H9 (cell line): ENCODE data around the gene LRRC61. TPM values are rescaled to one million over a fixed set of nuclear protein-coding genes. Genes with fewer than 3 reads are reported as not detected.

Source experiments
- DNase-seq: peaks from one replicate; pipeline ENCODE4 v3.0.0-alpha.2; 2017
- H2AFZ ChIP-seq: one replicate; pipeline ENCODE4 v1.6.1; 2013; ENCODE audit warnings: mild to moderate bottlenecking, low read length, control low read depth, moderate library complexity
- H2AK5ac ChIP-seq: 2 replicates; pipeline ENCODE4 v1.6.1; 2013; ENCODE audit warnings: low read length, control low read depth, mixed read lengths; ENCODE audit not compliant: insufficient read length
- H2BK120ac ChIP-seq: one replicate; pipeline ENCODE4 v1.6.1; 2013; ENCODE audit warnings: low read depth, mild to moderate bottlenecking, low read length, control low read depth, inconsistent platforms; ENCODE audit not compliant: poor library complexity, severe bottlenecking
- H2BK12ac ChIP-seq: 2 replicates; pipeline ENCODE4 v1.6.1; 2013; ENCODE audit warnings: low read length, control low read depth, mixed read lengths, low read depth; ENCODE audit not compliant: insufficient read length
- H2BK15ac ChIP-seq: 2 replicates; pipeline ENCODE4 v1.6.1; 2013; ENCODE audit warnings: low read depth, low read length, control low read depth
- H2BK20ac ChIP-seq: one replicate; pipeline ENCODE4 v1.6.1; 2013; ENCODE audit warnings: low read depth, mild to moderate bottlenecking, low read length, control low read depth, inconsistent platforms; ENCODE audit not compliant: poor library complexity, severe bottlenecking
- H2BK5ac ChIP-seq: 2 replicates; pipeline ENCODE4 v1.6.1; 2013; ENCODE audit warnings: low read length, control low read depth, mixed read lengths; ENCODE audit not compliant: insufficient read length
- H3K14ac ChIP-seq: 2 replicates; pipeline ENCODE4 v1.6.1; 2013; ENCODE audit warnings: low read length, control low read depth; ENCODE audit not compliant: insufficient read depth
- H3K18ac ChIP-seq: 2 replicates; pipeline ENCODE4 v1.6.1; 2013; ENCODE audit warnings: low read depth, mild to moderate bottlenecking, mixed read lengths, low read length, control low read depth; ENCODE audit not compliant: insufficient read length
- H3K23ac ChIP-seq: 2 replicates; pipeline ENCODE4 v1.6.1; 2013; ENCODE audit warnings: low read length, control low read depth, mixed read lengths, low read depth; ENCODE audit not compliant: insufficient read length
- H3K23me2 ChIP-seq: 2 replicates; pipeline ENCODE4 v1.6.1; 2013; ENCODE audit warnings: low read depth, mild to moderate bottlenecking, mixed read lengths, low read length, control low read depth; ENCODE audit not compliant: insufficient read length, poor library complexity, severe bottlenecking
- H3K27ac ChIP-seq: 2 replicates; pipeline ENCODE4 v1.5.1; 2013; ENCODE audit warnings: low read length, control low read depth, mixed read lengths, low read depth; ENCODE audit not compliant: insufficient read length
- H3K27me3 ChIP-seq: 2 replicates; pipeline ENCODE4 v1.6.1; 2013; ENCODE audit warnings: low read length, control low read depth, inconsistent platforms; ENCODE audit not compliant: insufficient read depth
- H3K4ac ChIP-seq: 2 replicates; pipeline ENCODE4 v1.6.1; 2013; ENCODE audit warnings: low read depth, mild to moderate bottlenecking, control low read depth, inconsistent platforms, low read length, moderate library complexity
- H3K4me1 ChIP-seq: 2 replicates; pipeline ENCODE4 v1.6.1; 2013; ENCODE audit warnings: low read length, control low read depth, inconsistent platforms; ENCODE audit not compliant: insufficient read depth
- H3K4me2 ChIP-seq: 2 replicates; pipeline ENCODE4 v1.6.1; 2013; ENCODE audit warnings: low read length, control low read depth, mixed read lengths; ENCODE audit not compliant: insufficient read length, insufficient read depth
- H3K56ac ChIP-seq: 2 replicates; pipeline ENCODE4 v1.6.1; 2013; ENCODE audit warnings: low read depth, mild to moderate bottlenecking, mixed read lengths, low read length, control low read depth; ENCODE audit not compliant: insufficient read length
- H3K79me1 ChIP-seq: 2 replicates; pipeline ENCODE4 v1.6.1; 2013; ENCODE audit warnings: low read depth, mild to moderate bottlenecking, moderate library complexity, low read length, control low read depth, inconsistent platforms; ENCODE audit not compliant: insufficient read depth, poor library complexity, severe bottlenecking
- H3K79me2 ChIP-seq: 2 replicates; pipeline ENCODE4 v1.6.1; 2013; ENCODE audit warnings: low read length, control low read depth, inconsistent platforms; ENCODE audit not compliant: insufficient read depth
- H3K9ac ChIP-seq: 2 replicates; pipeline ENCODE4 v1.6.1; 2013; ENCODE audit warnings: low read length, control low read depth, mixed read lengths; ENCODE audit not compliant: insufficient read length; ENCODE audit errors: extremely low read depth
- H3K9me3 ChIP-seq: one replicate; pipeline ENCODE4 v1.6.1; 2013; ENCODE audit warnings: low read depth, low read length, inconsistent platforms; ENCODE audit not compliant: control insufficient read depth
- H3T11ph ChIP-seq: one replicate; pipeline ENCODE4 v1.6.1; 2013; ENCODE audit warnings: mild to moderate bottlenecking, low read length, control low read depth, inconsistent platforms
- H4K20me1 ChIP-seq: one replicate; pipeline ENCODE4 v1.6.1; 2013; ENCODE audit not compliant: control insufficient read depth, insufficient read length, insufficient read depth
- H4K5ac ChIP-seq: 2 replicates; pipeline ENCODE4 v1.6.1; 2013; ENCODE audit warnings: low read depth, mild to moderate bottlenecking, mixed read lengths, low read length, control low read depth; ENCODE audit not compliant: insufficient read length
- H4K8ac ChIP-seq: replicated peaks from 2 replicates; pipeline ENCODE4 v1.6.1; 2013; ENCODE audit warnings: low read length, control low read depth, mixed read lengths, low read depth; ENCODE audit not compliant: insufficient read length
- H4K91ac ChIP-seq: 2 replicates; pipeline ENCODE4 v1.6.1; 2013; ENCODE audit warnings: low read depth, mild to moderate bottlenecking, moderate library complexity, mixed read lengths, low read length, control low read depth; ENCODE audit not compliant: insufficient read length
- H3K27ac Mint-ChIP-seq, 3 experiments: 2 replicates in 2 of 3; 3 replicates in 1 of 3; pipeline ENCODE4 v1.8.0; 2020 to 2021; ENCODE audit warnings: mixed read lengths in 3 of 3, mild to moderate bottlenecking in 1 of 3, moderate library complexity in 1 of 3
- H3K27me3 Mint-ChIP-seq: 2 replicates; pipeline ENCODE4 v1.8.0; 2021; ENCODE audit warnings: low read depth, mild to moderate bottlenecking, moderate library complexity, mixed read lengths
- H3K36me3 Mint-ChIP-seq, 3 experiments: 2 replicates in 2 of 3; 3 replicates in 1 of 3; pipeline ENCODE4 v1.8.0; 2020 to 2021; ENCODE audit warnings: low read depth in 3 of 3, mixed read lengths in 3 of 3; ENCODE audit not compliant: insufficient read depth in 1 of 3
- H3K4me1 Mint-ChIP-seq, 2 experiments: 2 replicates each; pipeline ENCODE4 v1.8.0; 2020; ENCODE audit warnings: mixed read lengths in 2 of 2
- H3K4me3 Mint-ChIP-seq, 2 experiments: 2 replicates in 1 of 2; 3 replicates in 1 of 2; pipeline ENCODE4 v1.8.0; 2020 to 2021; ENCODE audit warnings: mild to moderate bottlenecking in 2 of 2, mixed read lengths in 2 of 2, moderate library complexity in 1 of 2
- H3K9me3 Mint-ChIP-seq, 2 experiments: 2 replicates in 1 of 2; 3 replicates in 1 of 2; pipeline ENCODE4 v1.8.0; 2020; ENCODE audit warnings: mild to moderate bottlenecking in 2 of 2, mixed read lengths in 2 of 2, moderate library complexity in 1 of 2
- CTCF ChIP-seq: fragments of 200-600 bp; sonication (generic); conservative IDR thresholded peaks from 3 replicates; pipeline ENCODE4 v1.8.0; 2021; ENCODE audit warnings: antibody characterized with exemption, mild to moderate bottlenecking
- WGBS: extraction: QIAGEN DNeasy Blood & Tissue Kit; methylation state at CpG from one replicate; pipeline ENCODE4 v1.1.7; 2013; ENCODE audit warnings: missing lambda C conversion rate, low lambda C conversion rate, mixed read lengths; ENCODE audit not compliant: insufficient read length; ENCODE audit errors: extremely low coverage; 5-methylcytosine and 5-hydroxymethylcytosine counted together
- total RNA-seq: library from RNA; stranded (reverse); gene quantifications from 2 replicates; pipeline ENCODE4 v1.2.1, GENCODE V29; 2021

LRRC61 gene
- total RNA-seq, 1 experiment from 2014 or later, result 24.4 TPM

- Histone ChIP-seq H3K4me1 (peaks cover 13% of the 10 kb centered on the region; the same call in 1 of the 2 replicates), H4K20me1 (no peaks in the 10 kb centered on the region), H4K5ac (no peak overlapping the region), H3K79me2 (no peaks in the 10 kb centered on the region), H3K4me2 (no peak overlapping the region), H3K9me3 (no peaks in the 10 kb centered on the region), H3K18ac (no peak overlapping the region), H3K79me1 (no peaks in the 10 kb centered on the region), H3K9ac (no peak overlapping the region), H3K56ac (no peak overlapping the region), H3K23ac (no peak overlapping the region), H3K14ac (no peak overlapping the region; the same call in 1 of the 2 replicates), H4K8ac (no peak overlapping the region), H2BK20ac (no peak overlapping the region), H3K4ac (no peak overlapping the region; the same call in 1 of the 2 replicates), H2BK12ac (no peak overlapping the region), H2AK5ac (no peak overlapping the region), H4K91ac (no peak overlapping the region), H2AFZ (no peak overlapping the region), H3T11ph (no peak overlapping the region), H2BK120ac (no peak overlapping the region), H3K27ac (no peak overlapping the region), H2BK5ac (no peak overlapping the region), H2BK15ac (no peak overlapping the region), H3K23me2 (no peaks in the 10 kb centered on the region), H3K27me3 (no peaks in the 10 kb centered on the region)
- Mint-ChIP-seq H3K36me3 (peaks cover 23 to 31% (median 28%) of the 10 kb centered on the region in 3 experiments), H3K27me3 (peaks cover 35% of the 10 kb centered on the region), H3K9me3 (no peaks in the 10 kb centered on the region; a peak in 1 of 5 replicates), H3K27ac (peak overlapping the region in 1 of 3 experiments; percentile 70; a peak in 3 of 7 replicates), H3K4me1 (peaks cover 55 to 63% of the 10 kb centered on the region in 2 experiments), H3K4me3 (no peak overlapping the region)
- DNase-seq, result no peak
- no peak for TF ChIP-seq CTCF
- WGBS, result no CpG with 5 or more reads among the region's 10 CpGs
Measured at GRCh38 chr7:150333659-150334058, 10.5 kb downstream of the LRRC61 start.
